Measurements from ENCODE around the gene C16orf87.

C16orf87 gene

GRCh38 chr16:46796764-46797269 is 34.2 kb downstream of the C16orf87 start:
- FAIRE-seq (no peak), DNase-seq (ENCODE audit: insufficient read length, low spot score) (no peak)
- no peak for TF ChIP-seq CTCF (IDR thresholded peaks at IDR 0.05; ENCODE audit: insufficient read depth, missing control alignments)

- FAIRE-seq = no peak
- DNase-seq (ENCODE audit: insufficient read length, low spot score) = no peak
Observed at GRCh38 chr16:46793841-46794240, 37.1 kb downstream of the C16orf87 start.

GRCh38 chr16:46790599-46791270 is 40.2 kb downstream of the C16orf87 start:
- DNase-seq (ENCODE audit: insufficient read length, low spot score) (no peak), FAIRE-seq (no peak)
- TF ChIP-seq CTCF (IDR thresholded peaks at IDR 0.05; ENCODE audit: insufficient read depth, missing control alignments) = no peak

More at GRCh38 chr16:46793841-46794240, 37.1 kb downstream of the C16orf87 start:
- TF ChIP-seq CTCF (IDR thresholded peaks at IDR 0.05; ENCODE audit: insufficient read depth, missing control alignments) = no peak

DNA sequence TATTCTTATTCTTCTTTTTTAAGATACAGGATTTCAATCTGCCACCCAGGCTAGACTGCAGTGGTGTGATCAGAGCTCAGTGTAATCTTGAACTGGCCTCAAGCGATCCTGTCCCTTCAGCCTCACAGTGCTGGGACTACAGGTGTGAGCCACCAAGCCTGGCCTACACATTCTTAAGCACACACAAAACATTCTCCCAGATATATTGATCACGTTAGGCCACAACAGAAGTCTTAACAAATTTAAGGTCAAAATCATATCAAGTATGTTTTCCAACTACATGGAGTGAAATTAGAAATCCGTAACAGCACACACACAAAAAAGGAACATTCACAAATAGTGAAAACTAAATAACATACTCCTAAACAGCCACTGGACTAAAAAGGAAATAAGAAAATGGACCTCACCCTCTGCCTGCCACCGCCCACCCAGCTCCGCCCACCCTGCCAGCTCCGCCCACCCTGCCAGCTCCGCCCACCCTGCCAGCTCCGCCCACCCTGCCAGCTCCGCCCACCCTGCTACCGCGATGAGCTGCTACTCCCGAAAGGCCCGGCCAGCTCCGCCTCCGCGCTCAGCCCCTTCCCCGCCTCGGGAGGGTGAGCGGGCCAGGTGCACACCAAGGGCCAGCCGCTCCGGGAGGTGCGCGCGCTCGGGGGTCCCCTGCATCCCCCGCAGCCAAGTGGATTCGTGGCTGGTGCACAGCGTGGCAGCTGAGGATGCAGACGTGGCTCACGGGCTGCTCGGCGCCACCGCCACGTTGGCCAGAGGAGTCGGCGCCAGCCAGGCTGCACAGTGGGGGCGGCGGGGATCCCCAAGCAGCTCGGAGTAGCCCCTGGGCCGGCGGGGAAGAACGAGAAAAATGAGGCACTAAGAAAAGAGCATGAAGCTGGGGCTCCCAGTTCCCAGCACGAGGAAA is 41.2 kb downstream of the C16orf87 start:
- TF ChIP-seq CTCF (IDR thresholded peaks at IDR 0.05; ENCODE audit: insufficient read depth, missing control alignments) = no peak
- FAIRE-seq = no peak
- no peak for DNase-seq (ENCODE audit: insufficient read length, low spot score)

GRCh38 chr16:46788891-46789474 is 42.0 kb downstream of the C16orf87 start:
- no peak for FAIRE-seq
- DNase-seq (ENCODE audit: insufficient read length, low spot score) = no peak
- TF ChIP-seq CTCF (IDR thresholded peaks at IDR 0.05; ENCODE audit: insufficient read depth, missing control alignments) = no peak

DNA sequence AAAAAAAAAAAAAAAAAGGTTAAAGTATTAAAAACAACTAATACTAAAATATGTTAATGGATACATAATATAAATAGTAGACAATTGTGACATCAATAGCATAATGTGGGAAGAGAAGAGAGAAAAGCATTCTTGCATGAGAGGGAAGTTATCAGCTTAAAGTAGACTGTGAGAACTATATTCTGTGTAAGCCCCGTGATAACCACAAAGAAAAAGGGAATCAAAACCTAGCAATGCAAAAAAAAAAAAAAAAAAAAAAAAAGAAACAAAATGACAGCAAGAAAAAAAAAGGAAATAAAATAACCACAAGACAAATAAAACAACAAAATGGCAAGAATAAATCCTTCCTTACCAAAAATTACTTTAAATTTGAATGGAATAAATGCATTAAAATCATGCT is 43.1 kb downstream of the C16orf87 start:
- TF ChIP-seq CTCF (IDR thresholded peaks at IDR 0.05; ENCODE audit: insufficient read depth, missing control alignments) = no peak
- FAIRE-seq (no peak), DNase-seq (ENCODE audit: insufficient read length, low spot score) (no peak)

Measured in D721Med (cell line).